GM23338 (cell line): ENCODE data around the gene NXPE3.

Source experiments
- CREB1 ChIP-seq: fragments of 250-450 bp; sonication (Bioruptor Pico); IDR thresholded peaks from 2 replicates; pipeline ENCODE4 v1.5.0; 2020; ENCODE audit warnings: low read depth, mild to moderate bottlenecking, moderate library complexity
- CTCF ChIP-seq, 2 experiments: fragments of 200-600 bp in 1 of 2; sonication (generic) in 1 of 2; conservative IDR thresholded peaks; 2 replicates each; pipeline versions ENCODE4 v1.5.1 to v1.6.1; 2016 to 2017; ENCODE audit warnings: antibody characterized with exemption in 2 of 2, low read depth in 2 of 2, mild to moderate bottlenecking in 2 of 2, moderate library complexity in 1 of 2
- ETS1 ChIP-seq: IDR thresholded peaks from 2 replicates; pipeline ENCODE4 v1.6.1; 2016; ENCODE audit warnings: antibody characterized with exemption
- EZH2 ChIP-seq: fragments of 200-600 bp; sonication (generic); IDR thresholded peaks from one replicate; pipeline ENCODE4 v1.8.0; 2017; ENCODE audit warnings: antibody characterized with exemption, mild to moderate bottlenecking, low read depth; ENCODE audit not compliant: unreplicated experiment
- EZH2phosphoT487 ChIP-seq: fragments of 200-600 bp; sonication (generic); IDR thresholded peaks from one replicate; pipeline ENCODE4 v1.8.1; 2018; ENCODE audit warnings: antibody characterized with exemption; ENCODE audit not compliant: unreplicated experiment
- JUNB ChIP-seq: IDR thresholded peaks from one replicate; pipeline ENCODE4 v1.6.1; 2016; ENCODE audit warnings: antibody characterized with exemption; ENCODE audit not compliant: unreplicated experiment
- NANOG ChIP-seq: IDR thresholded peaks from 2 replicates; pipeline ENCODE4 v1.6.1; 2016; ENCODE audit warnings: antibody characterized with exemption, borderline replicate concordance
- POLR2AphosphoS5 ChIP-seq: IDR thresholded peaks from 2 replicates; pipeline ENCODE4 v1.6.1; 2016; ENCODE audit warnings: antibody characterized with exemption, low read depth
- REST ChIP-seq: IDR thresholded peaks from one replicate; pipeline ENCODE4 v1.6.1; 2018; ENCODE audit warnings: antibody characterized with exemption; ENCODE audit not compliant: unreplicated experiment
- STAT1 ChIP-seq: IDR thresholded peaks from one replicate; pipeline ENCODE4 v1.6.1; 2016; ENCODE audit warnings: antibody characterized with exemption; ENCODE audit not compliant: unreplicated experiment
- ZNF462 ChIP-seq: fragments of 250-450 bp; sonication (Bioruptor Pico); IDR thresholded peaks from 2 replicates; pipeline ENCODE4 v1.5.0; 2020; ENCODE audit warnings: mild to moderate bottlenecking, moderate library complexity

GRCh38 chr3:101824702-101825101, 45.7 kb downstream of the NXPE3 start:
- TF ChIP-seq CTCF (conservative IDR thresholded peaks at IDR 0.05; ENCODE audit: low read depth in 2 of 2) (no peak), ETS1 (no peak), POLR2AphosphoS5 (no peak), NANOG (no peak), REST (no peak), ZNF462 (no peak), EZH2 (no peak), CREB1 (CRISPR knock-in tag) (no peak), EZH2phosphoT487 (no peak), JUNB (no peak), STAT1 (no peak)
